Left hindlimb (tissue), 1 donor: Measurements from ENCODE around the gene INPP5A.
"Not testable (repeated sequence)": the region's sequence is repeated elsewhere in the genome, so short reads cannot be mapped to it uniquely, and the experiment has no call there.

Experiments used
- DNase-seq: peaks from one replicate; pipeline ENCODE4 v3.0.0-alpha.2; 2018

INPP5A gene

DNA sequence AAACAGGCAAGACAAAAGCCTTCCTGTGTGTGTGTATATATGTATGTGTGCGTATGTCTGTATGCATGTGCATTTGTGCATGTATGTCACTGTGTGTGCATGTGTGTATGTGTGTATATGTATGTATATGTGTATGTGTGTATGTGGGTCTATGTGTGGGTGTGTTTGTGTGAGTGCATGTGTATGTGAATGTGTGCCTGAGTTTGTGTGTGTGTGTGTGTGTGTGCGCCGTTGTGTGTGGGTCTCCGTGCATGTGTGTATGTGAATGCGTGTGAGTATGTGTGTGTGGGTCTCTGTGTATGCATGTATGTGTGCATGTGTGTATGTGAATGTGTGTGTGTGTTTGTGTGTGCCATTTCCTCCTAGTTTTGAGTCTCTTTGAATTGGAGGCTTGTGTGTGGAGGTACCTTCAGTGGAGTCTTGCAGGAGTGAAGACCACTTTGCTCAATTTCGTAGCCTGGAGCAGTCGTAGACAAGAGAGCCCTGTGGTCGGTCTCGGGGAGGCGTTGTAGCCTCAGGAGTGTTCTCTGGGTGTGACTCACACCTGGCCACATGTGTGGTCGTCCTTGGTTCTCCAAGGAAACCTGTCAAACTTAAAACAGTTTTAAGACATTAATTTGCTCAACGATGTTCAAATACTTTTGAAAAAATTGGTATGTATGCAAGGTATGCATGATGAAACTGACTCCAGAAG is 28.1 kb downstream of the INPP5A start:
- no peak for DNase-seq

DNA sequence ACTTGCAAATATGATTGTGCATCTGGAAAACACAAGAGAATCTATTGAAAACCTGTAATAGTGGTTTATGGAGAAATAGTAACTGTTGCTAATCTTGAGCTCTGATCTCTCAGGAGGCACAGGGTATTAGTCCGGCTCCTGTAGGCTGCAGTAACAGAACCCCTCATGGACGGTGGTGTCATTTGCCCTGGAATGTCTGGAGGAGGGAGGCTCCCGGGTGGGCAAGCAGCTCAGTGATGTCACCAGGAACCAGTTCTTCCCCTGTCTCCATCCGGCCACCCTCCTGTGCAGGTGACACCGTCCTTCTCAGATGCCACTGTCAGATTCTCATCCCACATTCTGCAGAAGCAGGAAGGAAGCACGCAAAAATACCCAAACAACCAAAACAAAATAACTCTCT is 29.3 kb downstream of the INPP5A start:
- no peak for DNase-seq

DNA sequence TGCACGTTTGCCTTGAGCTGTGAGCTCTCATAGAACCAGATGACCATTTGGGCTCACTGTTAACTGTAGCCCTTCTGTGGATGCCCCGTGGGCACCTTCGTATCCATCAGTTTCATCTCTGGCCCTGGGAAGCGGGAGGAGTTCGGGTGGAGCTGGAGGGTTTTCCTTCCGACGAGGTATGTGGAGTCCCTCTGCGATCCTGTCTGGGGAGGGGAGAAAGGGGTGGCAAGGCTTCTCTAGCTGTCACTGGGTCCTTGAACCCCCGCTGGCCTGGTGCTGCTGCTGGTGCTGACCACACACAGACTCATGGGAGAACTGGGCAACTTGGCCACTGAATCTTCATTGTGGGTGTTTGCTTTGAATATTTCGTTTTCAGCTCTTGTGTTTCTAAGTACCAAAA is 32.7 kb downstream of the INPP5A start:
- no peak for DNase-seq

DNA sequence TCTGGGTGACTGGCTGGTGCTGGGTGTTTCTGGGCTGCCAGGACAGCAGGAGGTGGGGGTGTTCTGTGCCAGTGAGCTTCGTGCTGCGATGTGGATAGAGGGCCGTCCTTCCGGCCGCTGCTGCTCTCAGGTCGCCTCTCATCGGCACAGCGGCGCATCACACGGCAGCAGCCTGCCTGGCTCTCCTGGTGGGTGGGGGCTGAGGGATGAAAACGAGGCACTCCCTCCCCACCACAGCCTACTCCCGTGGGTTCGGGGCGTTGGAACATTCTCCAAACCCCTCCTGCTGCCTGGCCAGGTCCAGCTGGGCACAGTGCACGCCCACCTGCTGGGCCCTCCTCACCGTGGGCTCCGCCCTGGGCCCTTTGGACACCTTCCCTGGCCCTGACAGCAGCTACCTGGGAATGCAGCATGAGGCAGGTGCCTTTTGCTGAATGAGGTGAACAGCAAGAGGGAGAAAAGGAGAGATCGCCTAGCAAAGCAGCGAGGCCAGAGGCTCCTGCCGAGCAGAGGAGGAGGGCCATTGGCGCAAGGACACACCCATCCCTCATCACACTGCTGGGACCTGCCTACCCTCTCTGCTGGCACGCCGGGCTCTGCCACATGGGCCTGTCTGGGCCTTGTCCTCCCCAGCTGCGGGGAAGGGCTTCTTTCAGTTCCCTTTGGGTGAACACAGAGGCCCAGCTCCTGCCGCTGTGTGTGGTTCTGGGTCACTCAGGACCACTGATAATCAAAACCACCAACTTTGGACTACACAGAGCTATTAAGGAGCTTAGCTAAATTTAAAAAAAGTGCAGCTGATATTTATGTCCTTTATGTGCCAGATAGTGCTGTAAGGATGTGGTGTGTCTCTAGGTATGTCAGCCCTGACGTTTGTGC is 33.4 kb downstream of the INPP5A start:
- no peak for DNase-seq

DNA sequence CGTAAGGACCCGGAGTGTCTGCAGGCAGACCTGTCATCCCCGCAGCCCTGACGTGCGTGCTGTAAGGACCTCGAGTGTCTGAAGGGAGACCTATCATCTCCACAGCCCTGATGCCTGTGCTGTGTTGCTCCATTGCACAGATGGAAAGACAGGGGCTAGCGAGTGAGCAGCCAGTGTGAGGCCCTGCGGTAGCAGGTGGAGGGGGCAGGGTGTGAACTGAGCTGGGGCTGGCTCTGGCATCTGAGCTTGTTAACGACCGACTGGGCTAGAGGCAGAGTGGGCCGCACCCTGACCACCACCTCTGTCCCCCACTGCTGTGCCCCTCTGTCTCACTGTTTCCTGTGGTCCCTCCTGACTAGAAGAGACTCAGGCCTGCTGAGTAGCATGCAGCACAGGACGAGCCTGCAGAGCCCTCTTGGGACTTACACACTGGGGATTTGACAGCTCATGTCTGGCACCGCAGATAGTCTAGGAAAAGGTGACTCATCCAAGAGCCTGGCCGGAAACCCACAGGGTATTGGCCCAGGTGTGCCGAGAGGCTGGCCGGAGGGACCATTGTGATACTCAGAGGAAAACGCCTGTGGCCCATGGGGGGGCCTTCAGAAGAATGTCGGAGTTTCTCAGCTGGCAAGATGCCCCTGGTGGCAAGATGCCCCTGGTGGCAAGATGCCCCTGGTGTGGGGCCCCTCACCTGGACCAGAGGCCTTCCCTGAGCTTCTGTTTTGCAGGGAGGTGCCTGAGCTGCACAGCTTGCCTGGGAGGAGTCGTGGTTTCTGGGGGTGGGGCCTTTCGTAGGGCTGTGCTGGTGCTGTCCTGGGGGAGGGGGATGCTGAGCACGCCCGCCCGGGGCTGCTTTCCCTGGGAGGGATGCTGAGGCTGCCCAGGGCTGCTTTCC is 34.3 kb downstream of the INPP5A start:
- DNase-seq = no peak

DNA sequence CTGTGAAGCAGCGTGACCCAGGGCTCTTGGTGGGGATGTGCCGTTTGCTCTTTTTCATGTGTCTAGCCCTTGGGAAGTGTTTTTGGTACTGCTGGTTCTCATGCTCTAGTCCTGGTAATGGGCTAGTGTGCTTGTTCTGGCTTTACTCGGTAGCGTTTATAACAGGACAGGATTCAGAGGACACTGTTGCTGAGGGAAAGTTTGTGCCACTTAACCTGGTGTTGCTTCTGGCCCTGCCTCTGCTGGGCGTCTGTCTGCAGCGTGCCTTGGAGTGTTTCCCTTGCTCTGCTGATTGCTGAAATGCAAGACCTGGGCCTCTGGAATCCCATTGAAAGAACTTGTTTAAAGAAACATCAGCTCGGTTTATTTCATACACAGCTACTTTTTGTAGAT is 35.0 kb downstream of the INPP5A start:
- DNase-seq = no peak

DNA sequence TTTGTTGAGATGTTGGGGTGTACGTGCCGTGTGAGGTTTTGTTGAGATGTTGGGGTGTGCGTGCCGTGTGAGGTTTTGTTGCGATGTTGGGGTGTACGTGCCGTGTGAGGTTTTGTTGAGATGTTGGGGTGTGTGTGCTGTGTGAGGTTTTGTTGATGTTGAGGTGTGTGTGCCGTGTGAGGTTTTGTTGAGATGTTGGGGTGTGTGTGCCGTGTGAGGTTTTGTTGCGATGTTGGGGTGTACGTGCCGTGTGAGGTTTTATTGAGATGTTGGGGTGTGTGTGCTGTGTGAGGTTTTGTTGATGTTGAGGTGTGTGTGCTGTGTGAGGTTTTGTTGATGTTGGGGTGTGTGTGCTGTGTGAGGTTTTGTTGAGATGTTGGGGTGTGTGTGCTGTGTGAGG is 35.4 kb downstream of the INPP5A start:
- not testable (repeated sequence) for DNase-seq

DNA sequence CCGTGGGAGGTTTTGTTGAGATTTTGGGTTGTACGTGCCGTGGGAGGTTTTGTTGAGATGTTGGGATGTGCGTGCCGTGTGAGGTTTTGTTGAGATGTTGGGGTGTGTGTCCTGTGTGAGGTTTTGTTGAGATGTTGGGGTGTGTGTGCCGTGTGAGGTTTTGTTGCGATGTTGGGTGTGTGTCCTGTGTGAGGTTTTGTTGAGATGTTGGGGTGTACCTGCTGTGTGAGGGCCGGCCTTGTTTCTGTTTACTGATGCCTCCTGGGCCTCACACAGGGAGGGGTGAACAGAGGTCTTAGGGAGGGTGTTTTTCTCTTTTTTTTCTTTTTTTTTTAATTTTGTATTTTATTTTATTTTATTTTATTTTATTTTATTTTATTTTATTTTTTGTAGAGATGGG is 36.7 kb downstream of the INPP5A start:
- no peak for DNase-seq

DNA sequence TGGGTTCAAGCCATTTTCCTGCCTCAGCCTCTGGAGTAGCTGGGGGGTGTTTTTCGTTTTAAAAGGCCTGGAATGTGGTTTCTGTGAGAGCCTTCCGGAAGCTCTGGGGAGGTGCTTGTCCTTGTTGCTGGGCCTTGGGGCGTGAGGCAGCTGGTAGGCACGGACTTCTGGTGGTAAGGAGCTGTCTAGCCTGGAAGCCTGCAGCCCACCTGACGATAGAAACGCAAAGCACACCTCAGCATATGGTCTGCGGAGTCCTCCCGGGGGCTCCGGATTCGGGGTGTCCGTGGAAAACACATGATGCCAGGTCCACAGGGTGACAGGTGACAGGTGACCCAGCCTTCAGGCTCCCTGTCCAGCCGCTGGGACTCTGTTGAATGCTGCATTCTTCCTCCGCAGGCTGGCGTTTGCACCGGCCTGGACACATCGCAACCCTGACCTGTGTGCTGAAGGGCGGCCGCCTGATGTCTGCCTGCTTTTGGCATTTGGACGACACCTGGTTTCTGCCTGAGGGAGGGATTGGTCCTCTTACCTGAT is 37.3 kb downstream of the INPP5A start:
- DNase-seq = no peak

DNA sequence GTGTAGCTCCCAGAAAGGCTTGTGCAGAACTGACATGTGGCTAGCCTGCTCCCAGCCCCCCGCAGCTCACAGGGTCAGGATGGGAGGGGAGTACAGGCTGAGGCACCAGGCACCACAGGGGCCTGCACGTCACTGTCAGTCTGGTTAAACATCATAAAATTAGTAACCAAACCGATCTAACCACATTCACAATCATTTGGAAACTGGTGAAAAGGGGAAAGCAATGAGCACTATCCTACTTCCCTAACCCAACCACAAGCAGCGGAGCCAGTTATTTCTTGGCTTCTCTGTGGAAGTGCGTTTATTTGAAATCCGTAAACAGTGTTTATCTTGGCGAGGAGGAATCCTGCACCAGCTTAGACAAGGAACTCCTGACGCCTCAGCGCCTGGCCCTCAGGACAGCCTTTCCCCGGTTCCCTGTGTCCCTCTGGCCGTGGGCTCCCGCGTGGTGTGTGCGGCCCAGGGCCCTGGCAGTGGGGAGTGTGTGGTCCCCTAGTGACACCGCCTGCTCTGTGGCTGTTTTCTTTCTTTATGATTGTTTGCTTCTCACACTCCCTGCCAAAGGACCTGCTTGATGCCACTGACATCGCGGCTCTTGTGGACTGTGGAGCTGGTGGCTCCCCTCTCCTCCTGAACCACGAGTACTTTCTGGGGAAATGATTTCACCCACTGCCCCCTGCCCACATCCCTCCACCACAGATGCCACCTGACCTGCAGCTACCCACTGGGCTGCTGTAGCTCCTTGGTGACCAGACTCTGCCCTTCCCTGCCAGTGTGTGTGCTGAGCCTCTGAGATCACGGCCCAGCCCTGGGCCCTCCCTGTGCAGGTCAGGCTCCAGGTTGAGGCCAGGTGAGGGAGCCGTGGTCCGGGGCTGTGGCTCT is 38.0 kb downstream of the INPP5A start:
- peak; percentile 69 for DNase-seq

DNA sequence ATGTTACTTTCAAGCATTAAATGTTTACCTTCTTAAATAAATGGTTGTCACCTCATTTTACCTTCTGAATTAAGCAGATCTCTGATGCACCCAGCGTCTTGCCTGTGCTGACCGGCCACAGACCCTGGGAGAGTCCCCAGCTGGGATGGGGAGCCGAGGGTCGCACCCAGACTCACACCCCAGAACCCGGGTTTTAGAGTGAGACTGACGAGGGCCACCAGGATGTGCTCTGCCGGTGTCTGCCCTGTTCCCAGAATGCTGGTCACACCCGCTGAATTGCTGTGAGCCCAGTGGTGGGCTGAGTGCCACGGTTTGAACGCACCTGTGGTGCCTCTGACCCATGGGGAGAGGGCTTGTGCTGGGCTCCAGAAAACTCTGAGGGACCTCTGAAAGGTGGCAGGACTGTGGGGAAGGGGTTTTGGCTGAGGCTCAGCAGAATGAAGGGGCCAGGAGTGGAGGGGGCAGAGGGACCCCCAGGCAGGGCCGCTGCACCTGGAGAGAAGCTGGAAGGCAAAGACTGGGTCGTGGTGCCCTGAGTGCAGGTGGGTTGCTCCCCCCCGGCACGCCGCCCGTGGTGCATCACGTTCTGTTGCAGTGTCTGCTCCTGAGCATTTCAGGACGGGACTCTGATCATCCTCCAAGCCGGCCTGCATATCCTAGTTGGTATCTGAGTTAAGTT is 39.2 kb downstream of the INPP5A start:
- DNase-seq = no peak

DNA sequence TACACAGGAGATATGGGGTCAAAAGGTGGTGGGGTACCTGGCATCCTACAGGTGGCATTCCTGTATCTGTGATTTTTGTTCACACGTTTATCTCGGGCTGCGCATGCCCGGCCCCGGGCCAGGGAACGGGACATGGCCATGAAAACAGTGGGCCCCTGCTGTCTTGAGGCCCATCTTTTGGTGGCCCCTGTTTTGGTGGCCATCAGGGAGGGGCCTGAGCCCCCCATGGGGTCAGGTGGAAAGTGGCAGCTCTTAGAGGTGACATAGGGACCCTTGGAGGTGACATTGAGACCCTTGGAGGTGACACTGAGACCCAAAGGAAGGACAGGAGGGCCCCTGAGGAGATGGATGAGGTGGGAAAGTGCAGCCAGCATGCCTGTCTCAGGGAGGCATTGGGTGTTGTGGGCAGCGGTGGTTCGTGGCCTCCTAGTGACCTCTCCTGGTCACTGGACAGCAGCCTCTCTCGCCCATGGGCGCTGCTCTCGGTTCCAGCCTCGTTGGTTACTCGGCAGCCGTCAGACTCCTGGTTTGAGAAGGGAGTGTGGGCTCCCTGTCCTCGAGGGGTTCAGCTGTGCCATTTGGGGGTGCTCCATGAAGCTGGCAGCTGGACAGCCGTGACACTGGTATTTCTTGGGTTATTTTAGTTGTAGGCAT is 39.9 kb downstream of the INPP5A start:
- no peak for DNase-seq

DNA sequence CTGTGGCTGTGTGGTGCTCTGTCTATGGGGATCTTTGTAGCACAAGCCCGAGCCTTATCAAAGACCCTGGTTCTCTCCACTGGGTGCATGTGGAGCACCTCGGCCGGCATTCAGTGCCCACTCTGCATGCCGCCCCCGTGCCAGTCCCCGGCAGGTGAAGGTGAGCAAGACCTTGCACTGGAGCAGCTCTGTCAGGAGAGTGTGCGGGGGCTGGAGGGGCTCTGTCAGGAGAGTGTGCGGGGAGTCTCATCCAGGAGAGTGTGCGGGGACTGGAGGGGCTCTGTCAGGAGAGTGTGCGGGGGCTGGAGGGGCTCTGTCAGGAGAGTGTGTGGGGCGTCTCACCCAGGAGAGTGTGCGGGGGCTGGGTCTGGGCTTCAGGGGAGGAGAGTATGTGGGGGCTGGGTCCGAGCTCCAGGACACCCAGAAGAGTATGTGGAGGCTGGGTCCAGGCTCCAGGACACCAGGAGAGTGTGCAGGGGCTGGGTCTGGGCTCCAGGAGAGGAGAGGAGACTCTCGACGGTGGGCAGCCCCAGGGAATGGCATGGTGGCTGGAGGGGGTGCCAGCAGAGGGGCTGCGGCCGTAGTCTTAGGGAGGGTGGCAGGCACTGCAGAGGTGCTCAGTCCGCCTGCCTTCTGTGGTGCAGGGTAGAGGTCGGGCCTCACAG is 40.8 kb downstream of the INPP5A start:
- no peak for DNase-seq

DNA sequence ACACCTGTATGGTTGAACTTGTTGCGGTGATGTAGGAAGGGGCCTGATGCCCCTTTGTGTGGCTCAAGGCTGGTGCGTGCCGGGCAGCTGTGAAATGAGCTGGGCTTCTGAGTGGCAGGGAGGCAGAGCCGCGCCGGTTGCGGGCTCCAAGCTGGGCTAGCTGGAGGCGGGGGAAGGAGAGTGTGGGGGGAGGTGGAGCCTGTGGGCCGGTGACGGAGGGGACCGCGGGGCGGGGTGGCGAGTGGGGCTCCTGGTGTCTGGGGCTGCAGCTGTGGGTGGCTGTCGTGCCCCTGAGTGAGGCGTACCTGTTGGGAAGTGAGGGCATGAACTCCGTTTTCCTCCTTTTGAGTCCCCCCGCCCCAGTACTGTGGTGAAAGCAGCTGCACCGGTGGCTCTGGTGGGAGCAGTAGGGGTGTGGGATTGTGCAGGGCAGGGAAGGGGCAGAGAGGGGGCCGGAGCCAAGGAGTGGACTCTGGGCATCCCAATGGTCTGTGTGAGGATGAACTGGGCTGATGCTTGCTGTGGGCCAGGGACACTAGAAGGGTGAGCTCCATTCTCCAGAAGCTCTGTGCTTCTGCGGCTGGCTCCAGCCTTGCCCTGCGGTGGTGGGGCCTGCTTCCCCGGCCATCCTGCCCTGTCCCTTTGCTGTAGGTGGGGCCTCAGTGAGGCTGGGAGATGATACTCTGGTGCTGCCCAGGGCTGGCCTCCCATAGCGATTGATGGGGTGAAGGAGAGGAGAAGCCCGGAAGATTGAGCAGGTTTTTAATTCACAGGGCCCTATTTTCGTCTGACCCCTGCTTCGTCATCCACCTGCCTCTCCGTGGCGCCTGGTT is 41.7 kb downstream of the INPP5A start:
- no peak for DNase-seq

DNA sequence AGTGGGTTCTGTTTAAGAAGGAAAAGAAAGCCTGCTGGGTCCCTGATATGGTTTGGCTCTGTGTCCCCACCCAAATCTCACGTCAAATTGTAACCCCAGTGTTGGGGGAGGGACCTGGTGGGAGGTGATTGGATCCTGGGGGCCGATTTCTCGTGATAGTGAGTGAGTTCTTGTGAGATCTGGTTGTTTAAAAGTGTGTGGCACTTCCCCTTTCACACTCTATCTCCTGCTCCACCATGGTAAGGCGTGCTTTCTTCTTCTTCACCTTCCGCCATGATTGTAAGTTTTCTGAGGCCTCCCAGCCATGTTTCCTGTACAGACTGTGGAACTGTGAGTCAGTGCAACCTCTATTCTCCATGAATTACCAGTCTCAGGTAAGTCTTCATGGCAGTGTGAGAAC is 42.6 kb downstream of the INPP5A start:
- no peak for DNase-seq

DNA sequence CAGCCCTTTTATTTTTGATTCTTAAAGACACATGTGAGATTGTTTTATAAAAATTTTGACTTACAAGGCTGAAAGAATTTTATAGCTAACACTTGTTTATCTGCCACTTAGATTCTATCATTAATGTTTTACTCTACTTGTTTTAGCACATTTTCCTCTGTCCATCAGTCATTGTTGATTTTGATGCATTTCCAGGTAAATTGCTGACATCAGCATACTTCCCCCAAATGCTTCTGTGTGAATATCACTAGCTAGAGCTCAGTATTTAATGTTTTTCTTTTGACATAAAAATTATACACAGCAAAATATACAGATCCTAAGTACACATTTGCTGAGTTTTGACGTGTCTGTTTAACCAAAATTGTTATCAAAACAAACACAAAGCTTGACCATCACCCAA is 43.0 kb downstream of the INPP5A start:
- no peak for DNase-seq

DNA sequence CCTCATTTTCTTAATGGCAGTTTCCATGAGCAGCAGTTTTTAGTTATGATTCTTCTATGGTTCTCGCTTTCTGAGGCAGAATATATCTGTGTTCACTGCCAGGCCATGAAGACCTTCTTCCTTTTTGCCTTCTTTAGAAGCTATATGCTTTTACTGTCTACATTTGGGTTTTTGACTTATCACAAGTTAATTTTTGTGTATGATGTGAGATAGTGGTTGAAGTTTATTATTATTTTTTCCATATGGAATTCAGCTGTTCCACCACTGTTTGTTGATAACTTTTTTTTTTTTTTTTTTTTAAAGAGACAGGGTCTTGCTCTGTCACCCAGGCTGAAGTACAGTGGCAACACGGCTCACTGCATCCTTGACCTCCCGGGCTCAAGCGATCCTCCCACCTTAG is 44.5 kb downstream of the INPP5A start:
- DNase-seq = no peak

DNA sequence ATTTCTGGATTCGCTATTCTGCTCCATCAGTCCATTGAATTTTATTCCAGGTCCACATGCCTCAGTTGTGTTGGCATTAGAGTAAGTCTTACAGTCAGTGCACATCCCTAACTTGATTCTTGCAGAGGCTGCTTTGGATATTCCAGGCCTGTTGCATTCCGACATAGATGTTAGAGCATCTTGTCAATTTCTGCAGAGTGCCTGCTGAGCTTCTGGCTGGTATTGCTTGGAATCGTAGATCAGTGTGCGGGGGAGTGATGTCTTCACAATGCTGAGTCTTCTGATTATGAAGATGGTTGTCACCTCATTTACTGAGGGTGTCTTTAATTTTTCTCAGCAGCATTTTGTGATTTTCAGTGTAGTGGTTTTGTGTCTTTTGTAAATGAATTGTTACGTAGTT is 45.2 kb downstream of the INPP5A start:
- no peak for DNase-seq

DNA sequence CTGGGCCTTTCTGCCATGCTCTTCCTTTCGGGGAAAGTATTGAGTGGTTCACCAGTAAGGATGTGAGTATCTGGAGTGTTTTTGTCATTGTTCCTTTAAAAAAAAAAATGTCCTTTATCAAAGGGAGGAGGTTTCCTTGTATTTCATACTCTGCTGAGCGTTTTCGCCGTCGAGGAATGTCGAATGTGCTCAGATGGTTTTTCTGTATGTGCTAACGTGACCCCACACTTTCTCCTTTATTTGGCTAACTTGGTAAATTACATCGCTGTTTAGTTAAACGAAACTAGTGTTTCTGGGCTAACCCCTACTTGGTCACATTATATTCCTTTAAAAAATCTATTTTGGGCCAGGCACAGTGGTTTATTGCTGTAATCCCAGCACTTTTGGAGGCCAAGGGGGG is 45.9 kb downstream of the INPP5A start:
- DNase-seq = no peak
